ENCODE data around the gene ZNF76.

DNA sequence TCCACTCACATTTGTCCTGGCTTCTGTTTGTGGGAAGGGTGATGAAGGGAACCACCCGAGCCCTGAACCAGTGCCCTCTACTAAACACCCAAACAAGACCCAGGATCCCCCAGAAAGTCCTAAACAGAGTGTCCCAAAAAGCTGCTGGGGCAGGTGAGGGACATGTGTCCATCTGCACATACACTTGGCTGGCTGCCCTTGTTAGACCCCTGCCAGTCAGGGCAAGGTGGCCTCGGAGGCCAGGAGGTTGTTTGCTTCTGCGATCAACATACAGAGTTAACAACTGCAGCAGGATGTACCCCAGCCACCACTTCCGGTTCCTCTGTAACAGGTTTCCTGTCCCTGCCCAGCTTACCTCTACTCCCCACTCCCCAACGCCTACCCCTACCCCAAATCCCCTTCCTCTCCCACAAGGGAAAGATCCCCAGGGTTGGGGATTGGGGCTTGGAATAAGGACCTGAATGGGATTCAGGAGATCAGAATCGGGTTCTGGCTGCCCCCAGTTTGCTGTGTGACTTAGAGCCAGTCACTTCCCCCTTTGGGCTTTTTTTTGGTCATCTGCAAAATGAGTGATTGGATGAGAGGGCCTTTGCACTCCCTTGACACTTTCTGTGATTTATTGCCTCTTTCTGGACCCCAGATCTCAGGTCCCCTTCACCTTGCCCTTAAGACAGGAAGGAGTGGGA is 52.0 kb downstream of the ZNF76 start:
- no peak for TF ChIP-seq POLR2A (IDR thresholded peaks at IDR 0.05; ENCODE audit: low read length)
- TF ChIP-seq GATA1 (IDR thresholded peaks at IDR 0.05; ENCODE audit: low read depth, low read length): no peak
